Measurements from ENCODE around the gene IL21R.

The IL21R gene

GRCh38 chr16:27401768-27402568, at the start of gene IL21R:
IL21R (plus strand) TSS chr16:27402174; CDS start chr16:27430072, 27,898 bp downstream.
- no peak for DNase-seq

- DNase-seq: no peak
Observed at GRCh38 chr16:27353853-27354252, 48.1 kb upstream of the IL21R start.

GRCh38 chr16:27355610-27356009, 46.4 kb upstream of the IL21R start:
- no peak for DNase-seq

DNA sequence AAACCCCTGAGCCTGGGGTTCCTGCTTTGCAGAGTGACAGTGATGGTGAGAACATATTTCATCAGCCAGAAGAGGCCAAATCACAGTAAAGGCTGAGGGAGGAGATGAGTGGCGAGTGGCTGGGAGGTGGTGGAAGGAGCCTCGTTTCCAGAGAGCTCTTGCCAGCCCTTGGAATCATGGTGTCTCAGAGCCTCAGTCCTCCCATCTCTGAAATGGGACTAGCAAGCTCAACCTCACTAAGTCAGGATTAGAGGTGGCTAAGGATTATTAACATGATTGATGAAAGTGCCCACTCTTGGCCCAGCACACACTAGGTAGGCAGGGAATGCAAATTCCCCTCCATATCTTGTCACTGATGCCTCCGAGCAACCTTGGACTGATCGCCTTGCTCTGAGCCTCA, 45.2 kb upstream of the IL21R start:
- DNase-seq: no peak

GRCh38 chr16:27359051-27359450, 42.9 kb upstream of the IL21R start:
- no peak for DNase-seq

DNA sequence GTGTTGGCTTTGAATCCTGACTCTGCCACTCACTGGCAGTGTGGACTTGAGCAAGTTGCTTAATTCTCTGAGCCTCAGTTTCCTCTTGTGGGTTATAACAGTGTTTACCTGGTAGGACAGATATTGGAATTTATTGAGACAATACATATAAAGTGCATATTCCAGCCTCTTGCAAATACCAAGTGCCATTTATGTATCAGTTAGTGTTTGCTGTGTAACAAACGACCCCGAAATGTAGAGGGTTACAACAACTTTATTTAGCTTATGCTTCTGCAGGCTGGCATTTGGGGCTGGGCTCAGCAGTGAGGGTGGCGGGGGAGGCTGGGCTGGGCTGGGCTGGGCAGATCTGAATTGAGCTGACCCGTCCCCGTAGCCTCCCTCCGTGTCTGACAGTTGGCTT, 42.4 kb upstream of the IL21R start:
- DNase-seq: no peak

DNA sequence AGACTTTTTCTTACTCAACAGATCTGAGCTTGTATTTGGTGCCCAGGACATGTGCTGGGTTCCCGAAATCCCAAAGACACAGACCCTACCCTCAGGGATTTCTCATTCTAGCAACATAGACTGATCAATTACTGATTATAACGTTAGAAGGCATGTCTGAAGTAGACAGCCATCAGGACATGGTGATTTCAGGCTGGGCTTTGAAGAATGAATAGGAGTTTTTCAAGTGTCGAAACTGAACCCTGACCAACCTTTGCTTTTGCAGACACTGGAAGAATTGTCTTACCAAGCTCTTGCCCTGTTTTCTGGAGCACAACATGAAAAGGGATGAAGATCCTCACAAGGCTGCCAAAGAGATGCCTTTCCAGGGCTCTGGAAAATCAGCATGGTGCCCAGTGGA, 40.0 kb upstream of the IL21R start:
- DNase-seq: no peak

DNA sequence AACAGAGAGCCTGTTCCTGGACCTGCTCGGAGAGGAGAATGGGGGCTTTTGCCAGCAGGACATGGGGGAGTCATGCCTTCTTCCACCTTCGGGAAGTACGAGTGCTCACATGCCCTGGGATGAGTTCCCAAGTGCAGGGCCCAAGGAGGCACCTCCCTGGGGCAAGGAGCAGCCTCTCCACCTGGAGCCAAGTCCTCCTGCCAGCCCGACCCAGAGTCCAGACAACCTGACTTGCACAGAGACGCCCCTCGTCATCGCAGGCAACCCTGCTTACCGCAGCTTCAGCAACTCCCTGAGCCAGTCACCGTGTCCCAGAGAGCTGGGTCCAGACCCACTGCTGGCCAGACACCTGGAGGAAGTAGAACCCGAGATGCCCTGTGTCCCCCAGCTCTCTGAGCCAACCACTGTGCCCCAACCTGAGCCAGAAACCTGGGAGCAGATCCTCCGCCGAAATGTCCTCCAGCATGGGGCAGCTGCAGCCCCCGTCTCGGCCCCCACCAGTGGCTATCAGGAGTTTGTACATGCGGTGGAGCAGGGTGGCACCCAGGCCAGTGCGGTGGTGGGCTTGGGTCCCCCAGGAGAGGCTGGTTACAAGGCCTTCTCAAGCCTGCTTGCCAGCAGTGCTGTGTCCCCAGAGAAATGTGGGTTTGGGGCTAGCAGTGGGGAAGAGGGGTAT, 39.3 kb upstream of the IL21R start:
- no peak for DNase-seq

DNA sequence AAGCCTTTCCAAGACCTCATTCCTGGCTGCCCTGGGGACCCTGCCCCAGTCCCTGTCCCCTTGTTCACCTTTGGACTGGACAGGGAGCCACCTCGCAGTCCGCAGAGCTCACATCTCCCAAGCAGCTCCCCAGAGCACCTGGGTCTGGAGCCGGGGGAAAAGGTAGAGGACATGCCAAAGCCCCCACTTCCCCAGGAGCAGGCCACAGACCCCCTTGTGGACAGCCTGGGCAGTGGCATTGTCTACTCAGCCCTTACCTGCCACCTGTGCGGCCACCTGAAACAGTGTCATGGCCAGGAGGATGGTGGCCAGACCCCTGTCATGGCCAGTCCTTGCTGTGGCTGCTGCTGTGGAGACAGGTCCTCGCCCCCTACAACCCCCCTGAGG, 38.7 kb upstream of the IL21R start:
- no peak for DNase-seq

- DNase-seq: peak in 1 of 2 experiments; percentile 1
Observed at GRCh38 chr16:27363797-27364196, 38.2 kb upstream of the IL21R start.

- no peak for DNase-seq
Observed at GRCh38 chr16:27364493-27365141, 37.4 kb upstream of the IL21R start.

DNA sequence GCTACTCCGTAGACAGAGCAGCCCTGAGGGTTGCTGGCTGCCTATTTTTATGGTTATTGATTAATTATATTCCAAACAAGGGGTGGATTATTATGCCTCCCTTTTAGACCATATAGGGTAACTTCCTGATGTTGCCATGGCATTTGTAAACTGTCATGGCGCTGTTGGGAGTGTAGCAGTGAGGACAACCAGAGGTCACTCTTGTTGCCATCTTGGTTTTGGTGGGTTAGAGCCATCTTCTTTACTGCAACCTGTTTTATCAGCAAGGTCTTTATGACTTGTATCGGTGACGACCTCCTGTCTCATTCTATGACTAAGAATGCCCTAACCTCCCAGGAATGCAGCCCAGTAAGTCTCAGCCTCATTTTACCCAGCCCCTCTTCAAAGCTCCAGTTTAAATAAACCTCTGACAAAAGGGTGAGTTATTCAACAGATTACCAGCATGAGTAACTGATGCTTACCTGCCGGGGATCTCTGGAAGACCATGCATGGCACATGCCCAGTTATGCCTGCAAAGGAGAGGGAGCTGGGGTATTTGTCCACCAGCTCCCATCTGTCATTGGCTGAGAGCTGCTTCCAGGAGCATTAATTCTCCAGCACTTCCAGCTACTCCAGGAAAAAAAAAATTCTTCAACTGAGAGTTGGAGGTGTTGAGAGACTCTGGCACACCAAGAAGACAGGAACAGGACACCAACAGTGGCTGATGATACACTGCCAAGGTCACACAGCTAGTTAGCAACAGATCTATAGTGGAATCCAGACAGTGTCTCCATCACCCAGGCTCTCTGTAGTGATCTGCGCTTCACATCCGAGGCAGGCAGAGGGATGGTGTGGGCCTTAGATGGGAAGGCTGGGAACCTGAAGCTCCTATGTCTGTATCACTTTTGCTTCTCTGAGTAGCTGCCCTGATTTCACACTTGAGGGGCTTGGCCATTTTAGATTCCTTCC, 36.6 kb upstream of the IL21R start:
- DNase-seq: no peak

DNA sequence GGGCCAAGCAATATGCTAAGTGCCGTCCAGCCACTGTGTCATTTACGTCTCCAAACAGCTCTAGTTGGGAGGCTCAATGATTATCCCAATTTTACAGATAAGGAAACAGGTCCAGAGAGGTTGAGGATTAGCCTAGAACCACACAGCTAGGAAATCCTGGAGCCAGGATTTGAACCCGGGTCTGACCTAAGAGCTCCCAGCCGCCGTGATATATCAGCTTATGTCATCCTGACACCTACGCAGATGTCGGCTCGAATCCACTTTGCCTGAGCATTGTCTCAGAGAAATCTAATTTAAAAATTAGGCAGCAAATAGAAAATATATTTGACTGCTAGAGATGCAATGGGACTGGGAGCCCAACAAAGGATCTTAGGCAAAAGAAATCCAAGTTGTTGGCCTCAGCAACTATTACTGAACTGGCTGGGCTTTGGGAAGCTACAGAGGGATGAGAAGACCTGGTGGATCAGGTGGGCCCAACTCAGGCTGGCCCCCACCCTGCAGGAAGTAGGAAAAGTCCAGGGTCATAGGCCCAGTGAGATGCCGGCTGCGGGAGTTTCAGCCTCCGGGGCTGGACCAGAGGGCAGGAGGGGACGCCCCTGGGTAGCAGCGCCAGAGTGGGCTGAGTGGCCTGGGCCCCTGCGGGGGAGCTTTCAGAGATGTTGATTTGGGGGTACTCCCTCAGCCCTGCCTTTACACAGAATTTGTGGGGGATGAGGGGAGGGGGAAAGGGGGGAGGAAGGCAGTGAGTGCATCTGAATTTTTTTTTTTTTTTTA, 35.1 kb upstream of the IL21R start:
- no peak for DNase-seq

DNA sequence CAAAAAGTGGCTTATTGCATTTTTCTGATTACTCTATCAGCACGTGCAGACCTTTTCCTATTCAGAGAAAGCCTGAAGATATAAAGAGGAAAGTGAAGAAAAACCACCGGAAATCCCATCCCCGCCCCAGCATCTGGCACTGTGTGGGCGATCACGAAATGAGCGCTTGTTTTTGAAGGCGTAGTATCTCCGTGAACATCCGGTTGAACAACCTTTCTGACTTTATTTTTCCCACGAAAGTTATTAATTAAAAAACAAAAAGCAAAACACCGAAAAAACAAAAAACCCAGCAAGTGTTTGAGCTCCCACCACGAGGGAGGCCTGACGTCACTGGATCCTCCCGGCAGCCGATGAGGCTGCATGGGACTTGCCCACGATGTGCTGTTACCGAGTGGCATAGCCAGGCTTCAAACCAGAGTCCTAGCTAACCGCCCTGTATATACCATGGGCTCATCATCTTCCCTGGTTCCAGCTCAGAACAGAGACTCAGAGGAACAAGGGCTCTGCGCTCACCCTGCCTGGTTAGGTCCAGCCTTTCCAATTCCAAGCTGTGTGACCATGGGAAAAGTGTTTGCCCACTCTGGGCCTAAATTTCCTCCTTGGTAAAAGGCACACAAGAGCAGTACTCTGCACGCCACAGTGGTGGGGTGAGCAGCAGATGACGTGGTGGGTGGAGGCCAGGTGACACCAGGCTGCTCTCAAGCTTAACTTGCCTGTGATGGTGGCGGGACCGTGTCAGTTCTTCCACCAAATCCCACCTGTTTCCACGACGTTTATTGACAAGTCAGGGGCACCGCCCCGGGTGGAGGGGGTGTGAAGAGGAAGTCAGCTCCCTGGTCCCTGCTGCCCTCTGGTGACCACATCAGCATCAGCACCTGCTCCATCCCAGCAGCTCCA, 34.3 kb upstream of the IL21R start:
- DNase-seq: peak in 1 of 2 experiments; percentile 12

- DNase-seq: no peak
Observed at GRCh38 chr16:27368358-27368722, 33.6 kb upstream of the IL21R start.

GRCh38 chr16:27369806-27370205, 32.2 kb upstream of the IL21R start:
- DNase-seq: no peak

- DNase-seq: no peak
Observed at GRCh38 chr16:27370318-27370717, 31.7 kb upstream of the IL21R start.

- no peak for DNase-seq
Observed at GRCh38 chr16:27373312-27373711, 28.7 kb upstream of the IL21R start.

GRCh38 chr16:27374221-27374803, 27.7 kb upstream of the IL21R start:
- no peak for DNase-seq

GRCh38 chr16:27374804-27375425, 27.1 kb upstream of the IL21R start:
- no peak for DNase-seq

All from NCI-H2081 (cell line).